K562 (cell line): ENCODE measurements around the gene CDHR1. TPM values are rescaled to one million over a fixed set of nuclear protein-coding genes. Genes with fewer than 3 reads are reported as not detected.

Experiments used
- BHLHE40 ChIP-seq: IDR thresholded peaks from 2 replicates; pipeline ENCODE4 v1.6.1; 2011; ENCODE audit warnings: low read length, improper control_type of control experiment
- CTBP1 ChIP-seq: fragments of 450-650 bp; IDR thresholded peaks from 2 replicates; pipeline ENCODE4 v1.6.1; 2016; ENCODE audit warnings: borderline replicate concordance
- EHMT2 ChIP-seq: fragments of 450-650 bp; IDR thresholded peaks from 2 replicates; pipeline ENCODE4 v1.6.1; 2018; ENCODE audit warnings: antibody characterized with exemption
- ETV1 ChIP-seq: fragments of 450-650 bp; conservative IDR thresholded peaks from 2 replicates; pipeline ENCODE4 v1.6.1; 2016; ENCODE audit warnings: missing genetic modification characterization, control low read depth, low read depth, missing compliant biosample characterization
- GABPA ChIP-seq: fragments of 200-800 bp; sonication (Bioruptor generic); conservative IDR thresholded peaks from 2 replicates; pipeline ENCODE4 v1.6.1; 2016; ENCODE audit warnings: low read depth, missing genetic modification characterization, missing compliant biosample characterization
- GABPB1 ChIP-seq: sonication (generic); formaldehyde crosslinking; IDR thresholded peaks from 2 replicates; pipeline ENCODE4 v1.8.0; 2022; ENCODE audit warnings: mild to moderate bottlenecking, missing genetic modification reagents
- HCFC1 ChIP-seq: IDR thresholded peaks from 2 replicates; pipeline ENCODE4 v1.6.1; 2012; ENCODE audit warnings: low read depth, low read length, improper control_type of control experiment
- ILF3 ChIP-seq: fragments of 450-650 bp; IDR thresholded peaks from 2 replicates; pipeline ENCODE4 v1.6.1; 2018; ENCODE audit warnings: antibody characterized with exemption, mild to moderate bottlenecking, moderate library complexity, borderline replicate concordance
- NBN ChIP-seq: fragments of 450-650 bp; IDR thresholded peaks from 2 replicates; pipeline ENCODE4 v1.6.1; 2016; ENCODE audit warnings: low read depth, mild to moderate bottlenecking
- PTBP1 ChIP-seq: fragments of 200-400 bp; formaldehyde crosslinking; IDR thresholded peaks from 2 replicates; pipeline ENCODE4 v1.6.1; 2017; ENCODE audit warnings: low read depth, low read length
- RCOR1 ChIP-seq, 2 experiments: IDR thresholded peaks; 2 replicates each; pipeline ENCODE4 v1.6.1; 2012; ENCODE audit warnings: low read depth in 2 of 2, low read length in 2 of 2, borderline replicate concordance in 1 of 2, improper control_type of control experiment in 1 of 2
- SMARCA5 ChIP-seq: fragments of 450-650 bp; IDR thresholded peaks from 2 replicates; pipeline ENCODE4 v1.6.1; 2016
- SMC3 ChIP-seq: conservative IDR thresholded peaks from 2 replicates; pipeline ENCODE4 v1.6.1; 2011; ENCODE audit warnings: low read depth, low read length, improper control_type of control experiment; ENCODE audit not compliant: insufficient read depth
- TAF1 ChIP-seq: IDR thresholded peaks from 2 replicates; pipeline ENCODE4 v1.6.1; 2011; ENCODE audit warnings: mild to moderate bottlenecking, low read length, moderate library complexity; ENCODE audit not compliant: insufficient read depth, control insufficient read depth, severe bottlenecking; ENCODE audit errors: extremely low read depth
- TBL1XR1 ChIP-seq, 2 experiments: IDR thresholded peaks; 2 replicates each; pipeline ENCODE4 v1.6.1; 2012; ENCODE audit warnings: improper control_type of control experiment in 2 of 2, low read length in 2 of 2, mild to moderate bottlenecking in 1 of 2
- XRCC5 ChIP-seq: fragments of 200-400 bp; formaldehyde crosslinking; IDR thresholded peaks from 2 replicates; pipeline ENCODE4 v1.6.1; 2017; ENCODE audit warnings: low read depth, mild to moderate bottlenecking, low read length
- ZSCAN32 ChIP-seq: fragments of 450-650 bp; formaldehyde crosslinking; IDR thresholded peaks from 2 replicates; pipeline ENCODE4 v1.4.0; 2020; ENCODE audit warnings: mild to moderate bottlenecking, moderate library complexity
- polyA plus RNA-seq, 8 experiments: library from polyadenylated mRNA; depleted of rRNA in 4 of 8; stranded (reverse) in 5 of 8; unstranded in 3 of 8; fragments of >200 nt; fragmentation: Nextera tagmentation in 2 of 8; fragmentation: Illumina TruSeq in 1 of 8; extraction: Ambion mirVana in 2 of 8; extraction: Trizol in 1 of 8; gene quantifications; 2 replicates each; pipeline versions ENCODE4 v1.2.1 to v1.2.3, GENCODE V29; 2011 to 2014; ENCODE audit warnings: inconsistent platforms in 1 of 8, missing spikeins in 1 of 8
- total RNA-seq, 7 experiments: library from RNA; depleted of rRNA in 6 of 7; stranded (reverse); fragments of >200 nt in 6 of 7; fragmentation: Illumina TruSeq in 2 of 7; extraction: Trizol in 2 of 7; gene quantifications; 2 replicates each; pipeline versions ENCODE4 v1.2.1 to v1.2.3, GENCODE V29; 2011 to 2021; ENCODE audit warnings: low replicate concordance in 1 of 7
- TF ChIP-seq, protein P1 (sequence below), 2 experiments: fragments of 450-650 bp; IDR thresholded peaks; 2 replicates each; pipeline ENCODE4 v1.6.1; 2018; ENCODE audit warnings: mild to moderate bottlenecking in 2 of 2, low read depth in 1 of 2; ENCODE audit not compliant: partially characterized antibody in 2 of 2
- TF ChIP-seq, protein P2 (sequence below), 3 experiments: IDR thresholded peaks in 2 of 3; conservative IDR thresholded peaks in 1 of 3; 2 replicates each; pipeline ENCODE4 v1.5.1; 2011 to 2012; ENCODE audit warnings: low read length in 3 of 3, mild to moderate bottlenecking in 3 of 3, control low read depth in 2 of 3, improper control_type of control experiment in 1 of 3, inconsistent platforms in 1 of 3, low read depth in 1 of 3, mixed read lengths in 1 of 3, moderate library complexity in 1 of 3; ENCODE audit not compliant: insufficient read depth in 2 of 3

The CDHR1 gene
- total and polyA plus RNA-seq, 9 of the 15 experiments (the other 6 are each of a cell fraction or from before 2014, with no cell fraction given) = 0.03 to 0.99 (median 0.20) TPM

DNA sequence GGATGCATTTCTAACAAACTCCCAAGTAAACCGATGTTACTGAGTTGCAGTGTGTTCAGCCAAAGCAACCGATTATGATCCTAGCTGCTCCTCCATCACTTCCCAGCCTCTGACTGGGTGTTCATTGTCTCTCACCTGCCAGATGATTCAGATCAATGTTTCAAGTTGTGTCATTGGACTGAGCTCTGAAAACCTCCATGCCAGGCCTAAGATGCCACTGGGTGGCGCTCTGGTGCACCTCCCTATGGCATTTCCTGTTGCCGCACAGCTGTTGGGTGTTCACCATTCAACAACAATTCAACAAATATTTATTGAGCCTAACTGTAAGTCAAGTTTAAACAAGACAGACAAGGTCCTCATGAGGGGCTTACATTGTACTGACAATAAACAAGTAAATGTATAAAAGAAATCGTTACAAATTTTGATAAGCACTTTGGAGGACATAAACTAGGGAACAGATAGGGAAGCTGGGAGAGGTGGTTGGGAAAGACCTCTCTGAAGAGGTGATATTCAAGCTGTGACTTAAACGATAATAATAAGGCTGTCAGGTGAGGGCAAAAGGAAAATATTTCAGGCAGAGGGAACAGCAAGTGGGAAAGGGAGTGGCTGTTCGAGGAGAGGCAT, 73.3 kb downstream of the CDHR1 start (continued):
- TF ChIP-seq TAF1 (no peak), GABPA (tag) (peak; percentile 39; the same call in 1 of the 2 replicates), SMARCA5 (no peak), XRCC5 (peak; percentile 57; the same call in 1 of the 2 replicates), PTBP1 (no peak), ETV1 (tag) (peak; percentile 77), GABPB1 (CRISPR knock-in tag) (peak; percentile 46; the same call in 1 of the 2 replicates), CTBP1 (peak; percentile 25; the same call in 1 of the 2 replicates), BHLHE40 (peak; percentile 33; the same call in 1 of the 2 replicates), SMC3 (peak; percentile 67), ZSCAN32 (no peak), NBN (no peak), ILF3 (no peak), RCOR1 (IDR thresholded peaks at IDR 0.05; ENCODE audit: borderline replicate concordance in 1 of 2, low read depth in 2 of 2, low read length in 2 of 2) (0 out of 4 replicates have a peak, but pooled peaks of 1 of the 2 experiments have one; percentile 44), TBL1XR1 (IDR thresholded peaks at IDR 0.05; ENCODE audit: low read length in 2 of 2) (0 out of 4 replicates have a peak, but pooled peaks of 1 of the 2 experiments have one; percentile 26), EHMT2 (peak; percentile 55; the same call in 1 of the 2 replicates), HCFC1 (peak; percentile 37; the same call in 1 of the 2 replicates)
- TF ChIP-seq, protein P1, sequence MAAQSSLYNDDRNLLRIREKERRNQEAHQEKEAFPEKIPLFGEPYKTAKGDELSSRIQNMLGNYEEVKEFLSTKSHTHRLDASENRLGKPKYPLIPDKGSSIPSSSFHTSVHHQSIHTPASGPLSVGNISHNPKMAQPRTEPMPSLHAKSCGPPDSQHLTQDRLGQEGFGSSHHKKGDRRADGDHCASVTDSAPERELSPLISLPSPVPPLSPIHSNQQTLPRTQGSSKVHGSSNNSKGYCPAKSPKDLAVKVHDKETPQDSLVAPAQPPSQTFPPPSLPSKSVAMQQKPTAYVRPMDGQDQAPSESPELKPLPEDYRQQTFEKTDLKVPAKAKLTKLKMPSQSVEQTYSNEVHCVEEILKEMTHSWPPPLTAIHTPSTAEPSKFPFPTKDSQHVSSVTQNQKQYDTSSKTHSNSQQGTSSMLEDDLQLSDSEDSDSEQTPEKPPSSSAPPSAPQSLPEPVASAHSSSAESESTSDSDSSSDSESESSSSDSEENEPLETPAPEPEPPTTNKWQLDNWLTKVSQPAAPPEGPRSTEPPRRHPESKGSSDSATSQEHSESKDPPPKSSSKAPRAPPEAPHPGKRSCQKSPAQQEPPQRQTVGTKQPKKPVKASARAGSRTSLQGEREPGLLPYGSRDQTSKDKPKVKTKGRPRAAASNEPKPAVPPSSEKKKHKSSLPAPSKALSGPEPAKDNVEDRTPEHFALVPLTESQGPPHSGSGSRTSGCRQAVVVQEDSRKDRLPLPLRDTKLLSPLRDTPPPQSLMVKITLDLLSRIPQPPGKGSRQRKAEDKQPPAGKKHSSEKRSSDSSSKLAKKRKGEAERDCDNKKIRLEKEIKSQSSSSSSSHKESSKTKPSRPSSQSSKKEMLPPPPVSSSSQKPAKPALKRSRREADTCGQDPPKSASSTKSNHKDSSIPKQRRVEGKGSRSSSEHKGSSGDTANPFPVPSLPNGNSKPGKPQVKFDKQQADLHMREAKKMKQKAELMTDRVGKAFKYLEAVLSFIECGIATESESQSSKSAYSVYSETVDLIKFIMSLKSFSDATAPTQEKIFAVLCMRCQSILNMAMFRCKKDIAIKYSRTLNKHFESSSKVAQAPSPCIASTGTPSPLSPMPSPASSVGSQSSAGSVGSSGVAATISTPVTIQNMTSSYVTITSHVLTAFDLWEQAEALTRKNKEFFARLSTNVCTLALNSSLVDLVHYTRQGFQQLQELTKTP (IDR thresholded peaks at IDR 0.05; ENCODE audit: low read depth in 1 of 2, partially characterized antibody in 2 of 2) = peak in 1 of 2 experiments; percentile 15
- TF ChIP-seq, protein P2, sequence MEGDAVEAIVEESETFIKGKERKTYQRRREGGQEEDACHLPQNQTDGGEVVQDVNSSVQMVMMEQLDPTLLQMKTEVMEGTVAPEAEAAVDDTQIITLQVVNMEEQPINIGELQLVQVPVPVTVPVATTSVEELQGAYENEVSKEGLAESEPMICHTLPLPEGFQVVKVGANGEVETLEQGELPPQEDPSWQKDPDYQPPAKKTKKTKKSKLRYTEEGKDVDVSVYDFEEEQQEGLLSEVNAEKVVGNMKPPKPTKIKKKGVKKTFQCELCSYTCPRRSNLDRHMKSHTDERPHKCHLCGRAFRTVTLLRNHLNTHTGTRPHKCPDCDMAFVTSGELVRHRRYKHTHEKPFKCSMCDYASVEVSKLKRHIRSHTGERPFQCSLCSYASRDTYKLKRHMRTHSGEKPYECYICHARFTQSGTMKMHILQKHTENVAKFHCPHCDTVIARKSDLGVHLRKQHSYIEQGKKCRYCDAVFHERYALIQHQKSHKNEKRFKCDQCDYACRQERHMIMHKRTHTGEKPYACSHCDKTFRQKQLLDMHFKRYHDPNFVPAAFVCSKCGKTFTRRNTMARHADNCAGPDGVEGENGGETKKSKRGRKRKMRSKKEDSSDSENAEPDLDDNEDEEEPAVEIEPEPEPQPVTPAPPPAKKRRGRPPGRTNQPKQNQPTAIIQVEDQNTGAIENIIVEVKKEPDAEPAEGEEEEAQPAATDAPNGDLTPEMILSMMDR (IDR thresholded peaks at IDR 0.05 in 2 of 3, conservative IDR thresholded peaks at IDR 0.05 in 1 of 3; ENCODE audit: insufficient read depth in 2 of 3, low read depth in 1 of 3, low read length in 3 of 3) = peak; percentile 80 to 93 (median 92)
